Measurements from ENCODE around the gene MYH6.

- TF ChIP-seq POLR2A (IDR thresholded peaks at IDR 0.05; ENCODE audit: low read depth, low read length) (no peak), CTCF (IDR thresholded peaks at IDR 0.05; ENCODE audit: extremely low read depth in 1 of 2, insufficient read depth in 1 of 2, low read depth in 1 of 2, low read length in 2 of 2) (no peak), POLR2AphosphoS5 (IDR thresholded peaks at IDR 0.05; ENCODE audit: insufficient read depth, low read depth, low read length) (no peak), MYC (IDR thresholded peaks at IDR 0.05; ENCODE audit: low read depth, low read length) (no peak), EZH2 (IDR thresholded peaks at IDR 0.05; ENCODE audit: borderline replicate concordance, low read depth, low read length, severe bottlenecking) (no peak), MAX (IDR thresholded peaks at IDR 0.05; ENCODE audit: insufficient read depth, insufficient read length) (no peak), FOS (IDR thresholded peaks at IDR 0.05; ENCODE audit: borderline replicate concordance, insufficient read depth, low read length) (no peak)
Observed at GRCh38 chr14:23377198-23377550, 30.9 kb downstream of the MYH6 start.

Data from endothelial cell of umbilical vein (primary cell).